AG08396 (cell line): ENCODE results near the gene SINHCAF.
"Not testable (repeated sequence)": the region's sequence is repeated elsewhere in the genome, so short reads cannot be mapped to it uniquely, and the experiment has no call there.

Source experiments
- DNase-seq: peaks from one replicate; pipeline ENCODE4 v3.0.0; 2012; ENCODE audit warnings: low spot score, mixed read lengths

The SINHCAF gene

DNA sequence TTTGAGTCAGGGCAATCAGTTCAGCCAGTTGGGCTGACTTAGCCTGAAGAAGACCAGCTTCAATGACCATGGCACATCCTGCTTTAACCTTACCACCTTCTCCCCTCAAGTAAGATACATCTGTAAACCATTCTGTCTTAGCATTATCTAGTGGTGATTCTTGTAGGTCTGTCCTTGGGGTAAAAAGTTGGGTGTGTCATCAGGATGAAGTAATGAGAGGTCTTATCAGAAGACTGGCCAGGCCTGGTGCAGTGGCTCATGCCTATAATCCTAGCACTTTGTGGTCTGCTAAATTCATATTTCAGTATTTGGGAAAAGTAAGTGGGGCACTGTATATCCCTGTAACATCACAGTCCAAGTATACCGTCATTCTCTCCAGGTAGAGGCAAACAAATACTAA lies 19.1 kb downstream of the SINHCAF start:
- no peak for DNase-seq

DNA sequence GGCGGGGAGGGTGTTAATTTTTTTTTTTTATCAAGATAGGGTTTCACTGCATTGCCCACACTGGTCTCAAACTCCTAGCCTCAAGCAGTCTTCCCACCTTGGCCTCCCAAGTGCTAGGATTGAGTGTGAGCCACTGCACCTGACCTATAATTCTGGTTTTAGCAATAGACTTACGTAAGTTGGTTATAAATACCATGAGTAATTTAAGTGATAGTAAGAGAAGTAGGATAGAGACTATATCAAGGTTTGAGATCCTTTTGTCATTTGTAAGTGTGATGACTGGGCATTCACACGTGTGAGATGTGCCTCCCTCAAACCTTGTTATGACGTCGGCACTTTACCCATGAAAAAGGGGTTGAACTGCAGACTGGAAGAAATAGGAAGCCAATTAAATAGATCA lies 22.5 kb downstream of the SINHCAF start:
- DNase-seq, result no peak

DNA sequence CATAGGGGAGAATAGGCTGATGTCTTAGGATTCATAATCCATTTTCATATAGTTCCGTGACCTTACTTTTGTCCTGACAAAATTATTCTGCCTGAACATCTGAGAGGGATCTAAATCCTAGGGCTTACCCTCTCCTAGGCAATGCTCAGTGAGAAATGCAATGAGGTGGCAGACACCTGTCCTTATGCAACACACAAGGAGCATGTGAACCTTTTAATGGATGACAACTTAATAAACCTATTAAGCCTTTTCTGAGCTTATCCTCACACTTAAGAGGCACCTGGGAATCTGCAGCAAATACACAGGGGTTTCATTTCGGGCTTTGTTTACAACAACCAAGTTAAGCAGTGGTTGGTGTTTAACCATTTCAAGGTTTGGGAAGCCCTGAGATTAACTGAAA lies 24.6 kb downstream of the SINHCAF start:
- DNase-seq, result no peak

DNA sequence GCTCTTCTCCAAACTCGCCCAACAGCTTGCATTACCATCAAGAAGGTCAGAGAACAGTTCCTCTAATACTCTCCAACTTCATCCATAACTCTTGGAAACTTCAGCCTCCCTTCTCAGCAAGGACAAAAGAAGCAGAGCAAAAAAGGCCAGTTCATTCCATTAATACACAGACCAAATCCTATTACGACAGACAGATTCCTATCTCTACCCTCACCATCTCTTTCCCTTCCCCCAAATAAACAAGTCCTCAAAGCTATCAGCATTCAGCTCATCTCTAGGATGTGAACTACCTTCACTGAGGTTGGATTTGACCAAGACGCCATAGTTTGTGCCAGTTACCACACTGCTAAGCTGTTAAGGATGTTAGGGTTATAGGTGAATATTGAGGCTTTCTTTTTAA lies 25.2 kb downstream of the SINHCAF start:
- no peak for DNase-seq

- no peak for DNase-seq
These were observed 25.6 kb downstream of the SINHCAF start for GRCh38 chr12:31300341-31300740.

- no peak for DNase-seq
These were observed 27.0 kb downstream of the SINHCAF start for GRCh38 chr12:31298922-31299321.

DNA sequence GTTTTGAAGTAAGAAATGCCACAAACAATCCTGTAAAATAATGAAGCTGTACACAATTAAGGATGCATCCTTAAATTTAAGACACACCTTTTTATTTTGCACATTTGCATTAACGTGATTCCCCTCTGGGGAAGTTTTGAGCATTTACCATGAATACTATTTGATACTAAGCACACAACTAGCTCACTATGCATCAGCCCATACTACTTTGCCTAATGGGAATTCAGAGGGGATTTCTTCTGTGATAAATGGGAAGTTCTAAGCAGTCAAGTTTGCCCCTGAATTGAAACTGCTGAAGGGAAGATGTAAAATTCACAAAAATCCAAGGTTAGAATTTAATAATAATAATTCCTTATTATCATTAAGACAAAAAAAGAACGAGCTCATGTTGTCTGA lies 27.4 kb downstream of the SINHCAF start:
- no peak for DNase-seq

DNA sequence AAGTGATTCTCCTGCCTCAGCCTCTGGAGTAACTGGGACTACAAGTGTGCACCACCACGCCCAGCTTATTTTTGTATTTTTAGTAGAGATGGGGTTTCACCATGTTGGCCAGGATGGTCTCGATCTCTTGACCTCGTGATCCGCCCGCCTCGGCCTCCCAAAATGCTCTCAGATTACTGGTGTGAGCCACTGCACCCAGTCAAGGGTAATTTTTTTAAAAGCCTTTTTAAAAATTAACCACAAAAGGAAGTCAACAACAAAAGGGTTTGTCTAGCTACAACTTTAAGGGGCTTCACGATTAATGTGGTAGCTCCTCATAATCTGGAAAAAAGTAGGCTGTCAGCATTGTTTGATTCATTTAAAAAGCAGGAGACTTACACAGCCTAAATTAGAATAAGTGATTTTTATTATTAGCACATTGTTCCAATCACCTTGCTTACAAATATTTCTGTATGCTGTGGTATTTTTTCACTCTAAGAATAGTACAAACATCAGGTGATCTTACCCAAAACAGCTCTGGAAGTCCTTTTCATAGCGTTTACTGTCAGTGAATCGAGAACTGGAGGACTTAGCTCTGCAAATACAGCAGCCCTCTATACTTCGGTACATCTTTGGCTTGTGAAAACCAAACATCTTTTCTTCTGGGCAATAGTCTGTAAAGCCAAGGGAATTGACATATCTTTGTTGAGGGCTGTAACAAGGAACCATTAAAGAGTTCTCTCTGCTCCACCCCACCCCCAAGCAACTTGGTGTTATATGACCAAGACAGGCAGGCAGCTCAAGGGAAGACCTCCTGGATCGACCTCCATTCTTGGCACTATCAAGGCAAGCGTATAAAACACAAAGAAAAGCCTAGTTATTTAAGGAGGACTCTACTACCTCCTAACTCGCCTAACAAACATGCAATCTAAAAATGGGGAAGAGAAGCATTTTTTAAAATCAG lies 28.1 kb downstream of the SINHCAF start:
- no peak for DNase-seq

GRCh38 chr12:31289441-31289840 lies 36.5 kb downstream of the SINHCAF start:
- no peak for DNase-seq

DNA sequence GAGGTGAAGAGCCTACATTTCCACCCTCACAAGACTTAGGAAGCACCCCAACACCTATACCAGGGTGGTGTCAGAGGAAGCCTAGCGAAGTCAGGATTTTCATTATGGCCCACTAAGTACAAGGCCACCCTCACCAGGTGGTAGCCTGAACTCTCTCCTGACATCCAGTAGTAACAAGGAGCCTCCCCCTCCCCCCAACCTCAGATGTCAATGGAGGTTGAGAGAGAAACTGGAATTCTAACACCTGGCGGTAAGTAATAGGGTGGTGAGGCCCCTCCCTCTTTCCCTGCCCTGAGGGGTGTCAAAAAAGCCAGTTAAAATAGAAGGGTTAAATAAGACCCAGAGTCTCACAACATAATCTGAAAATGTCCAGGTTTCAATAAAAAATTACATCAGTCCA lies 37.6 kb downstream of the SINHCAF start:
- no peak for DNase-seq

GRCh38 chr12:31280183-31280582 lies 45.8 kb downstream of the SINHCAF start:
- no peak for DNase-seq

DNA sequence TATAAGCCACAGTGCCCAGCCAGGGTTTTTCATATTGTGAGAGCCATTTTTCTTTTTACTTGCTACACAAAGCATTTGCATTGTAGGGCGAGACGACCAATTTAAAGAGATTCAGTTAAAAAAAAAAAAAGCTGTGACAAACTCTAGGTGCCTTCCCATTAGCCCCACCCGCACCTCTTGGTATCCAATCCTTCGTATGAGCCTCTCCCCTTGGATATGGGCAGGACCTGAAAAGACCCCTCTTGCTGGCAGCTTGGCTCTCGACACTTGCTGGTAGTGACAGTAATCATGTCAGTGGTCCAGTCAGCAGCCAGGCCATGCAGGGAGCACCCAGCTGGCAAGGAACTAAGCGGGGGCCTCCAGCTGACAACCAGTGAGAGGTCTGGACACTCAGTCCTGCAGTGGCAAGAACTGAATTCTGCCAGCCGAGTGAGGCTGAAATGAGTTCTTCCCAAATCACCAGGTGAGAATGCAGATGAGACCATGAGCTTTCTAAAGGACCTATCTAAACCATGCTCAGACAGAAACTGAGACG lies 46.5 kb downstream of the SINHCAF start:
- DNase-seq, result no peak

DNA sequence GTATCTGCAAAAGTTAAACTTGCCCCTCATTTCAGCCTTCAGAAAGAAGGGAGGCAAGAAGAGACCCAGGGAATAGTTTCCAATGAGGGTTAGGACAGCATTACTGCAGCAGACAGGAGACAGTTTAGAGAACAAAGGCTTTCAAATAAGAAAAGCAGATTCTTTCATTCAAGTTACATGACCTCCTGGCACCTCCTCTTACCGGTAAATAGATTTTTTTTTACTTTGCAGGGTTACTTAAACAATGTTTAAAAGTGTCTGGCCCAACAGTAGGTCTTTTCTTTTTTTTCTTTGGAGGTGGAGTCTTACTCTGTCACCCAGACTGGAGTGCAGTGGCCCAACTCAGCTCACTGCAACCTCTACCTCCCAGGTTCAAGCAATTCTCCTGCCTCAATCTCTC lies 47.1 kb downstream of the SINHCAF start:
- no peak for DNase-seq

DNA sequence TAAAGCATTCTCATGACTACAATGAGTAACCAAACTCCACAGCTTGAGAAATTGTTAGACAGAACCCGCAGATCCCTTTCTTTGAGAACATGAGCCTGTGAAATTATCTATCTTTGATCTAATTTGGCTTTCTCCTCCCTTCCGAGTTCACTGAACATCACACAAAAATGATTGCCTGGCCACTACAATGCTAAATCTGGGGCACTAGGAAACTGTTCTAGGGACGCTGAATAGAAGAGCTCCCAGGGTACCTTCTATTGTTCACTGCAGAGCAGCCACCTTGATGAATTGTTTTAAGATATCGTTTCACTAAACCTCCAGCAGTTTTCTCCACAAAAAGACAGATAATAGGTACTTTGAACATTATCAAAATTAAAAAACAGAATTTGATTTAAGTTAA lies 47.5 kb downstream of the SINHCAF start:
- no peak for DNase-seq

GRCh38 chr12:31277081-31277480 lies 48.9 kb downstream of the SINHCAF start:
- no peak for DNase-seq

DNA sequence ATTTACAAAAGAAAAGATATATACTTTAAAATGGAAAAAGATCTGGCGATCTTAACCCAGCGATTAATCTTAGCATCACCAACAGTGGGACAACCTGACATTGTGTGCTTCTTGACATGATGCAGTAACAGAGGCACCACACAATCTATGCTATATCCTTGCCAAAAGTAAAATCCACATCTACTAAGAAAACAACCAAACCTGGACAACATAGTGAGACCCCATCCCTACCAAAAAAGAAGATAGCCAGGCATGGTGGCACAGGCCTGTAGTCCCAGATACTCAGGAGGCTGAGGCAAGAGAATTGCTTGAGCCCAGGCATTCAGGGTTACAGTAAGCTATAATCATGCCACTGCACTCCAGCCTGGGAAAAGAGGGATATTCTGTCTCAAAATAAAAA lies 50.5 kb downstream of the SINHCAF start:
- DNase-seq, result no peak

DNA sequence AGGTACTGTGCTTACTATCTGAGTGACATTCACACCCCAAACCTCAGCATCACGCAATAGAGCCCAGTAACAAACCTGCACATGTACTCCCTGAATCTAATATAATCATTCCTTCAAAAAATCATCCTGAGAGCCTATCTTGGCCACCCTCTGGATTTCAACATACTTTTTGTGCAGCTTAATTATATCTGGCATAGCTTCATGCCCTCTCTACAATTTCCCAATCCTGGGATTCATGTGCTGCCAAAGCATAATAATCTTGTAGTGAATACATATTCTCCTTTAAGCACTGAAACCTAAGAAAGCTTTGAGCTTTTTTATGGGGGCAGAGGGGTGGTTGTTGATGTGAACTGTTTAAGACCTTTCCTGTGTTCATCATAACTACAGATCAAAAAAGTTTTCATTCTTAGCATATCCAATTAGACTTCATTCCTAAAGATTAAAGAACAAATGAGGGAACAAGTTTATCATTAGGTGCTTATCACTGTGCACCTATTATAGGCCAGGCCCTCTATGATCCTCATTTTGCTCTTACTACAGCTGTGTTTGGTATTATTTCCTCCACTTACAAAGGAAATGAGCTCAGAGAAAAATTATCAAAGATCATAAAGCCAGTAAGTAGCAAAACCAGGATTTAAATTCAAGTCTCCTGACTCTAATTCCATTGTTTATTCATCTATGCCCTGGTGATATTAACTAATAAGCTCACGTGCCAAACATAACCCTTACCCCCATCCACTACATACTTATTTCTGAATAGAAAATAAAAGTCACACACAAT lies 51.2 kb downstream of the SINHCAF start:
- DNase-seq, result no peak

GRCh38 chr12:31273794-31274193 lies 52.2 kb downstream of the SINHCAF start:
- not testable (repeated sequence) for DNase-seq

GRCh38 chr12:31272607-31273225 lies 53.2 kb downstream of the SINHCAF start:
- no peak for DNase-seq

DNA sequence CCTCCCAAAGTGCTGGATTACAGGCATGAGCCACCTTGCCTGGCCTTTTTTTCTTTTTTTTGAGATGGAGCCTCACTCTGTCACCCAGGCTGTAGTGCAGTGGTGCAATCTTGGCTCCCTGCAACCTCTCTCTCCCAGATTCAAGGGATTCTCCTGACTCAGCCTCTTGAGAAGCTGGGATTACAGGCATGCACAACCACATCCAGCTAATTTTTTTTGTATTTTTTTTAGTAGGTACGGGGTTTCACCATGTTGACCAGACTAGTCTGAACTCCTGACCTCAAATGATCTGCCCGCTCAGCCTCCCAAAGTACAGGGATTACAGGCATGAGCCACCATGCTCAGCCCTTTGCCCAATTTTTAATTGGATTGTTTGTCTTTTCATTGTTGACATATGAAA lies 58.0 kb downstream of the SINHCAF start:
- no peak for DNase-seq

DNA sequence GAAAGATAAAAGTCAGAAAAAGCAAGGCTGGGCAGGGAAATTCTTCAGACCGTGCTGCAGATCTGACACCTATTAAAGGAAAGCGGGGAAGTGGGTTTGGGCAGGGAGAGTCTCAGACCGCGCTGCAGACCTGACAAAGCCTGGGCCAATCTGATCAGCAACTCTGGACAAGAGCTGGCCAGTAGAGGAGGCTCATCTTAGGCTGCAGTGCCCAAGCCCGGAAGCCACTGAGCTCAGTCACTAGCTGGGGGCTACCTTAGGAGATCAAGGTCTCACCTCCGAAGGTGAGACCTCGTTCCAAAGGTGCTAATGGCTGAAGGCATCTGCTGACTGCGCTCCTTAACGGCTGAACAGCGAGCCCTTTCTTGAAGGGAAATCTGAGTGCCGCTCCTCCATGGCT lies 60.2 kb downstream of the SINHCAF start:
- DNase-seq, result no peak

DNA sequence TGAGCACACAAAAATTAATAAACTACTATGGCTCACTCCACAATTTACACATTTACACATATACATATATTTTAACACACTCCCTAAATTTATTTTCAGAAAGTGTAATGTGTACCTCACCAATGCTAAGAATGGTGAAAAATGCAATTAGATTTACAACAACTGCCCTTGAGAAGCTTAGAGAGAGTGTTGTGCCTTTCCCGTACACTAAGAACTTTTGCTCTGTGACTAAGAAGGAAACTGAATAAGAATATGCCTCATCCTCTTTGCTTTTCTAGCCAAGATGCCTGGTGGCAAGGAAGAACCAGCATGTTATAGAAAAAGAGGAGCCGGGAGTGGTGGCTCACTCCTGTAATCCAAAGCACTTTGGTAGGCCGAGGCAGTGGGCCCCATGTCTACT lies 62.3 kb downstream of the SINHCAF start:
- no peak for DNase-seq

GRCh38 chr12:31261744-31262143 lies 64.2 kb downstream of the SINHCAF start:
- no peak for DNase-seq
